ENCODE measurements around the gene CHRNA1.

DNA sequence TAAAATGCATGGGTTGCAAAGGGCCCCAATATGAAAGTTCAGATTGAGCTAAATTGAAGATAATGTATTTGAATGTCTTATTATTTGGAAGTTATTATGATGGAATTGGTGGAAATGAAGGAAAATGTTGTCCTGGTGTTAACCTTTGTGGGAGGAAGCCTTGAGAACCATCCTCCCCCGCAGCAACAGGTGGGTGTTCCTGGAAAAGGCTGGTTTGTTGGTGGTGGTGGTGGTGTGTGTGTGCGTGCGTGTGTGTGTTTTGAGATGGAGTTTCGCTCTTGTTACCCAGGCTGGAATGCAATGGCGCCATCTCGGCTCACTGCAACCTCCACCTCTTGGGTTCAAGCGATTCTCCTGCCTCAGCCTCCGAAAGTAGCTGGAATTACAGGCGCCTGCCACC, 36.2 kb downstream of the CHRNA1 start:
- TF ChIP-seq PHTF2 (CRISPR knock-in tag; IDR thresholded peaks at IDR 0.05): no peak
- TF ChIP-seq, protein P1, sequence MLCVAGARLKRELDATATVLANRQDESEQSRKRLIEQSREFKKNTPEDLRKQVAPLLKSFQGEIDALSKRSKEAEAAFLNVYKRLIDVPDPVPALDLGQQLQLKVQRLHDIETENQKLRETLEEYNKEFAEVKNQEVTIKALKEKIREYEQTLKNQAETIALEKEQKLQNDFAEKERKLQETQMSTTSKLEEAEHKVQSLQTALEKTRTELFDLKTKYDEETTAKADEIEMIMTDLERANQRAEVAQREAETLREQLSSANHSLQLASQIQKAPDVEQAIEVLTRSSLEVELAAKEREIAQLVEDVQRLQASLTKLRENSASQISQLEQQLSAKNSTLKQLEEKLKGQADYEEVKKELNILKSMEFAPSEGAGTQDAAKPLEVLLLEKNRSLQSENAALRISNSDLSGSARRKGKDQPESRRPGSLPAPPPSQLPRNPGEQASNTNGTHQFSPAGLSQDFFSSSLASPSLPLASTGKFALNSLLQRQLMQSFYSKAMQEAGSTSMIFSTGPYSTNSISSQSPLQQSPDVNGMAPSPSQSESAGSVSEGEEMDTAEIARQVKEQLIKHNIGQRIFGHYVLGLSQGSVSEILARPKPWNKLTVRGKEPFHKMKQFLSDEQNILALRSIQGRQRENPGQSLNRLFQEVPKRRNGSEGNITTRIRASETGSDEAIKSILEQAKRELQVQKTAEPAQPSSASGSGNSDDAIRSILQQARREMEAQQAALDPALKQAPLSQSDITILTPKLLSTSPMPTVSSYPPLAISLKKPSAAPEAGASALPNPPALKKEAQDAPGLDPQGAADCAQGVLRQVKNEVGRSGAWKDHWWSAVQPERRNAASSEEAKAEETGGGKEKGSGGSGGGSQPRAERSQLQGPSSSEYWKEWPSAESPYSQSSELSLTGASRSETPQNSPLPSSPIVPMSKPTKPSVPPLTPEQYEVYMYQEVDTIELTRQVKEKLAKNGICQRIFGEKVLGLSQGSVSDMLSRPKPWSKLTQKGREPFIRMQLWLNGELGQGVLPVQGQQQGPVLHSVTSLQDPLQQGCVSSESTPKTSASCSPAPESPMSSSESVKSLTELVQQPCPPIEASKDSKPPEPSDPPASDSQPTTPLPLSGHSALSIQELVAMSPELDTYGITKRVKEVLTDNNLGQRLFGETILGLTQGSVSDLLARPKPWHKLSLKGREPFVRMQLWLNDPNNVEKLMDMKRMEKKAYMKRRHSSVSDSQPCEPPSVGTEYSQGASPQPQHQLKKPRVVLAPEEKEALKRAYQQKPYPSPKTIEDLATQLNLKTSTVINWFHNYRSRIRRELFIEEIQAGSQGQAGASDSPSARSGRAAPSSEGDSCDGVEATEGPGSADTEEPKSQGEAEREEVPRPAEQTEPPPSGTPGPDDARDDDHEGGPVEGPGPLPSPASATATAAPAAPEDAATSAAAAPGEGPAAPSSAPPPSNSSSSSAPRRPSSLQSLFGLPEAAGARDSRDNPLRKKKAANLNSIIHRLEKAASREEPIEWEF (CRISPR knock-in tag; IDR thresholded peaks at IDR 0.05): no peak
- TF ChIP-seq, protein P2, sequence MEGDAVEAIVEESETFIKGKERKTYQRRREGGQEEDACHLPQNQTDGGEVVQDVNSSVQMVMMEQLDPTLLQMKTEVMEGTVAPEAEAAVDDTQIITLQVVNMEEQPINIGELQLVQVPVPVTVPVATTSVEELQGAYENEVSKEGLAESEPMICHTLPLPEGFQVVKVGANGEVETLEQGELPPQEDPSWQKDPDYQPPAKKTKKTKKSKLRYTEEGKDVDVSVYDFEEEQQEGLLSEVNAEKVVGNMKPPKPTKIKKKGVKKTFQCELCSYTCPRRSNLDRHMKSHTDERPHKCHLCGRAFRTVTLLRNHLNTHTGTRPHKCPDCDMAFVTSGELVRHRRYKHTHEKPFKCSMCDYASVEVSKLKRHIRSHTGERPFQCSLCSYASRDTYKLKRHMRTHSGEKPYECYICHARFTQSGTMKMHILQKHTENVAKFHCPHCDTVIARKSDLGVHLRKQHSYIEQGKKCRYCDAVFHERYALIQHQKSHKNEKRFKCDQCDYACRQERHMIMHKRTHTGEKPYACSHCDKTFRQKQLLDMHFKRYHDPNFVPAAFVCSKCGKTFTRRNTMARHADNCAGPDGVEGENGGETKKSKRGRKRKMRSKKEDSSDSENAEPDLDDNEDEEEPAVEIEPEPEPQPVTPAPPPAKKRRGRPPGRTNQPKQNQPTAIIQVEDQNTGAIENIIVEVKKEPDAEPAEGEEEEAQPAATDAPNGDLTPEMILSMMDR (IDR thresholded peaks at IDR 0.05 in 2 of 3, conservative IDR thresholded peaks at IDR 0.05 in 1 of 3; ENCODE audit: insufficient read depth in 2 of 3, low read depth in 1 of 3, low read length in 3 of 3): no peak
- TF ChIP-seq SAFB2 (IDR thresholded peaks at IDR 0.05; ENCODE audit: borderline replicate concordance, low read depth, low read length, severe bottlenecking): no peak
- TF ChIP-seq SREBF2 (CRISPR knock-in tag; IDR thresholded peaks at IDR 0.05): no peak
- TF ChIP-seq, protein P3, sequence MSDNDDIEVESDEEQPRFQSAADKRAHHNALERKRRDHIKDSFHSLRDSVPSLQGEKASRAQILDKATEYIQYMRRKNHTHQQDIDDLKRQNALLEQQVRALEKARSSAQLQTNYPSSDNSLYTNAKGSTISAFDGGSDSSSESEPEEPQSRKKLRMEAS (CRISPR knock-in tag; IDR thresholded peaks at IDR 0.05): no peak
- no peak for TF ChIP-seq RAD21 (CRISPR knock-in tag; conservative IDR thresholded peaks at IDR 0.05 in 1 of 2, IDR thresholded peaks at IDR 0.05 in 1 of 2)
- no peak for TF ChIP-seq EP300 (IDR thresholded peaks at IDR 0.05; ENCODE audit: low read length)
- TF ChIP-seq, protein P4, sequence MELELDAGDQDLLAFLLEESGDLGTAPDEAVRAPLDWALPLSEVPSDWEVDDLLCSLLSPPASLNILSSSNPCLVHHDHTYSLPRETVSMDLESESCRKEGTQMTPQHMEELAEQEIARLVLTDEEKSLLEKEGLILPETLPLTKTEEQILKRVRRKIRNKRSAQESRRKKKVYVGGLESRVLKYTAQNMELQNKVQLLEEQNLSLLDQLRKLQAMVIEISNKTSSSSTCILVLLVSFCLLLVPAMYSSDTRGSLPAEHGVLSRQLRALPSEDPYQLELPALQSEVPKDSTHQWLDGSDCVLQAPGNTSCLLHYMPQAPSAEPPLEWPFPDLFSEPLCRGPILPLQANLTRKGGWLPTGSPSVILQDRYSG (tag; conservative IDR thresholded peaks at IDR 0.05; ENCODE audit: low read depth): no peak
- no peak for TF ChIP-seq ZNF224 (CRISPR knock-in tag; IDR thresholded peaks at IDR 0.05)
- TF ChIP-seq BMI1 (IDR thresholded peaks at IDR 0.05; ENCODE audit: low read length): no peak

Data from K562 (cell line).